ENCODE results near the gene IFRD2. TPM values are rescaled to one million over a fixed set of nuclear protein-coding genes. Genes with fewer than 3 reads are reported as not detected.
"Not testable (repeated sequence)": the region's sequence is repeated elsewhere in the genome, so short reads cannot be mapped to it uniquely, and the experiment has no call there.

Gene IFRD2
- total and polyA plus RNA-seq, 2 of the 13 experiments (the other 11 are each of a cell fraction or from before 2014, with no cell fraction given), result 32.8 to 96.1 TPM

DNA sequence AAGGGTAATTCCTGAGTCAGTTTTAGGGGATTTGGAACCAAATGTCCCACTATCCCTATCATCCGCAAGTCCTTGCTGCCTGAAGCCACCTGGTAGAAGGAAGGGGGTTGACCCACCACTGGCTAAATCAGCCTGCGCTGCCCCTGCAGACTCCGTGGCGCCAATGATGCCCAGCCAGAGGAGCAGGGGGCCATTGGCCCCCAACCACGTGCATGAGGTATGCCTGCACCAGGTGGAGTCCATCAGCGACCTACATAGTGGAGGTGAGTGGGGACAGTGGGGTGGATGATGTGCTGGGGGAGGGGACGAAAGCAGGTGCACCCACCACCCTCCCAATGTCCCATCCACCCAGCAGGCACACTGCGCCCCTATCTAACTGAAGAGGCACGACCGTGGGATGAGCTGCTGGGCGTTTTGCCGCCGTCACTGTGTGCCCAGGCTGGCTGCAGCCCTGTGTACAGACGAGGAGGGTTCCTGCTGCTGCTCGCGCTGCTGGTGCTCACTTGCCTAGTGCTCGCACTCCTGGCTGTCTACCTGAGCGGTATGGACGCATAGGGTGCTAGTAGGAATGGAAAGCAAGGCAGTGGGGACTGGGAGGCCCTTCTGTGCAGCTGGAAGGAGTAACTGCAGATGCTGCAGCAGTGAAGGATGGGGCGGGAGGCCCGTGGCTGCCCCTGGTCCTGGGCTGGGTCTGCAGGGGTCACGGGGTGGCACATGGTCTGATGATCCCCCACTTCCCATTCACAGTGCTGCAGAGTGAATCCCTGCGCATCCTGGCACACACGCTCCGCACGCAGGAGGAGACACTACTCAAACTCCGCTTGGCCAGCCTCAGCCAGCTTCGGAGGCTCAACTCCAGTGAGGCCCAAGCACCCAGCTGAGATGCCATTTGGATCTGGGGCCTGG lies 5.7 kb downstream of the IFRD2 start:
- FAIRE-seq (no peak), DNase-seq (ENCODE audit: low spot score) (no peak), ATAC-seq (no peak; the same call in 1 of the 3 replicates)
- Histone ChIP-seq H4K20me1 (ENCODE audit: insufficient read depth, low read length) (no peaks in the 10 kb centered on the region), H3K9me3 (ENCODE audit: low read length) (no peaks in the 10 kb centered on the region), H2AFZ (ENCODE audit: low read length) (no peak overlapping the region), H3K4me3 (replicated peaks in 1 of 3; ENCODE audit: insufficient read depth in 1 of 3, low read depth in 2 of 3, low read length in 3 of 3) (no peak overlapping the region), H3K4me2 (ENCODE audit: low read depth, low read length) (no peak overlapping the region), H3K27ac (ENCODE audit: extremely low read length, insufficient read depth, low read length) (no peak overlapping the region), H3K4me1 (ENCODE audit: insufficient read depth, low read length) (peaks cover 25% of the 10 kb centered on the region), H3K79me2 (ENCODE audit: insufficient read depth, low read length) (peaks cover 12% of the 10 kb centered on the region), H3K36me3 (replicated peaks in 1 of 2; ENCODE audit: control insufficient read depth in 1 of 2, insufficient read depth in 2 of 2, low read length in 2 of 2) (peaks cover 22 to 40% of the 10 kb centered on the region in 2 experiments), H3K27me3 (ENCODE audit: control insufficient read depth in 1 of 2, insufficient read depth in 2 of 2, low read length in 2 of 2) (no peaks in the 10 kb centered on the region), H3K9ac (ENCODE audit: insufficient read depth, low read depth, low read length) (no peak overlapping the region)
- CTCF ChIA-PET (ENCODE audit: low intra/inter-chr PET ratio, low total read pairs), result no interaction called here
- 96% methylated on average over 17 of the region's 28 CpGs for WGBS (ENCODE audit: low lambda C conversion rate)
- TF ChIP-seq RBFOX2 (IDR thresholded peaks at IDR 0.05; ENCODE audit: low read depth, low read length), result peak; percentile 68
- TF ChIP-seq AGO2 (optimal IDR thresholded peaks at IDR 0.05; ENCODE audit: low read depth, low read length), result peak; percentile 93
- TF ChIP-seq ZNF558 (CRISPR knock-in tag; IDR thresholded peaks at IDR 0.05; ENCODE audit: borderline replicate concordance), result no peak
- TF ChIP-seq, protein P1, sequence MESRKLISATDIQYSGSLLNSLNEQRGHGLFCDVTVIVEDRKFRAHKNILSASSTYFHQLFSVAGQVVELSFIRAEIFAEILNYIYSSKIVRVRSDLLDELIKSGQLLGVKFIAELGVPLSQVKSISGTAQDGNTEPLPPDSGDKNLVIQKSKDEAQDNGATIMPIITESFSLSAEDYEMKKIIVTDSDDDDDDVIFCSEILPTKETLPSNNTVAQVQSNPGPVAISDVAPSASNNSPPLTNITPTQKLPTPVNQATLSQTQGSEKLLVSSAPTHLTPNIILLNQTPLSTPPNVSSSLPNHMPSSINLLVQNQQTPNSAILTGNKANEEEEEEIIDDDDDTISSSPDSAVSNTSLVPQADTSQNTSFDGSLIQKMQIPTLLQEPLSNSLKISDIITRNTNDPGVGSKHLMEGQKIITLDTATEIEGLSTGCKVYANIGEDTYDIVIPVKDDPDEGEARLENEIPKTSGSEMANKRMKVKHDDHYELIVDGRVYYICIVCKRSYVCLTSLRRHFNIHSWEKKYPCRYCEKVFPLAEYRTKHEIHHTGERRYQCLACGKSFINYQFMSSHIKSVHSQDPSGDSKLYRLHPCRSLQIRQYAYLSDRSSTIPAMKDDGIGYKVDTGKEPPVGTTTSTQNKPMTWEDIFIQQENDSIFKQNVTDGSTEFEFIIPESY (CRISPR knock-in tag; IDR thresholded peaks at IDR 0.05), result 0 out of 2 replicates have a peak, but pooled peaks have one; percentile 7
- TF ChIP-seq POLR2A (IDR thresholded peaks at IDR 0.05; ENCODE audit: insufficient read depth in 1 of 2, low read depth in 2 of 2, low read length in 2 of 2), result peak in 1 of 2 experiments; percentile 24; a peak in 1 of 4 replicates
- in situ Hi-C loops (cut with HindIII; ENCODE audit: extremely low pct_ligation_motif_present, low pct_unique_long_range_greater_than_20kb), result no loop called here
- intact Hi-C loops (cut with micrococcal nuclease; ENCODE audit: unreplicated experiment), result no loop called here
- no TSS peak for BruUV-seq (replicated peaks)
- POLR2A ChIA-PET, result interaction anchor here (1.0 to 1.1 kb wide), 2 partner anchors 10 to 42 kb away, joined by 3 to 4 read pairs; no protein-coding TSS in a partner anchor

DNA sequence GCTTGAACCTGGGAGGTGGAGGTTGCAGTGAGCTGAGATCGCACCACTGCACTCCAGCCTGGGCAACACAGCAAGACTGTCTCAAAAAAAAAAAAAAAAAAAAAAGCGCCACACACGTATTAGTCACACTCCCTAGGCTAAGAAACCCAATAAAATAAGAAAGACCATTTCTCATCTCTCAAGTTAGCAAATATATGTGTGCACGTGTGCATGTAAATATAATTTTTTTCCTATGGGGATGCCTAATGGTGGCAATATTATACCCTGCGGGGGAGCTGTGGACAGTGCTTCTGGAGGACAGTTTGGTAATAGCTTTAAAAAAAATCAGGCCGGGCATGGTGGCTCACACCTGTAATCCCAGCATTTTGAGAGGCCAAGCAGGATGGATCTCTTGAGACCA lies 8.1 kb downstream of the IFRD2 start:
- intact Hi-C loops (cut with micrococcal nuclease; ENCODE audit: unreplicated experiment); H3K79me2 ChIP-seq (ENCODE audit: insufficient read depth, low read length); H3K9me3 ChIP-seq (ENCODE audit: low read length); H3K9ac ChIP-seq (ENCODE audit: insufficient read depth, low read depth, low read length); H3K4me2 ChIP-seq (ENCODE audit: low read depth, low read length); H3K27me3 ChIP-seq (ENCODE audit: control insufficient read depth in 1 of 2, insufficient read depth in 2 of 2, low read length in 2 of 2); FAIRE-seq; H3K27ac ChIP-seq (ENCODE audit: extremely low read length, insufficient read depth, low read length); BruUV-seq (replicated peaks); H4K20me1 ChIP-seq (ENCODE audit: insufficient read depth, low read length); H2AFZ ChIP-seq (ENCODE audit: low read length); CTCF ChIA-PET (ENCODE audit: low intra/inter-chr PET ratio, low total read pairs); H3K4me3 ChIP-seq (replicated peaks in 1 of 3; ENCODE audit: insufficient read depth in 1 of 3, low read depth in 2 of 3, low read length in 3 of 3); in situ Hi-C loops (cut with HindIII; ENCODE audit: extremely low pct_ligation_motif_present, low pct_unique_long_range_greater_than_20kb); DNase-seq (ENCODE audit: low spot score): not testable (repeated sequence)
- 80% methylated on average over 6 of the region's 6 CpGs for WGBS (ENCODE audit: low lambda C conversion rate)
- POLR2A ChIA-PET, result interaction anchor here (1.1 to 2.6 kb wide), 5 partner anchors 14 to 19 kb away, joined by 4 to 15 read pairs (median 11); partner anchors contain the start of genes HYAL1, HYAL3, NAA80 and SEMA3B
- Histone ChIP-seq H3K4me1 (ENCODE audit: insufficient read depth, low read length) (peaks cover 18% of the 10 kb centered on the region; the same call in 1 of the 2 replicates), H3K36me3 (replicated peaks in 1 of 2; ENCODE audit: control insufficient read depth in 1 of 2, insufficient read depth in 2 of 2, low read length in 2 of 2) (peaks cover 11 to 23% of the 10 kb centered on the region in 2 experiments)
- ATAC-seq, result 0 out of 3 replicates have a peak, but pooled peaks have one; percentile 4

All from HepG2 (cell line).